Measurements from ENCODE around the gene FBXL19. TPM values are rescaled to one million over a fixed set of nuclear protein-coding genes. Genes with fewer than 3 reads are reported as not detected.

FBXL19 gene
- total and polyA plus RNA-seq, 2 experiments from 2014 or later = 2.1 to 19.4 TPM

DNA sequence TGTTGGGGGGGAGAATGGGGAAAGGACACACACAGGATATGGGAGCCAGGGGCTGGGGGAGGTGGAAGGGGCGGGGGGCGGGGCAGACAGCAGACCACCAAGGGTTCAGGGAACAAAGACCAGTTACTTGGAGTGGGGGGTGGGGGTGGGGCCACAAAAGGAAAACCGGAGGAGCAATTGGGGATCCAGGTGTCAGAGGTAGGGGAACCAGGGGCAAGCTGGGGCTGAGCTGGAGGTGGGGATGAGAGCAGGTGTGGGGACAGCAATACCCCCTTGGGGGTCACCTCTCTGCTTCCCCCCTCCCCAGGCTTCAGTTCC is 24.1 kb downstream of the FBXL19 start:
- no peak for DNase-seq (ENCODE audit: low spot score)
- peaks cover 25% of the 10 kb centered on the region for H3K4me1 ChIP-seq (ENCODE audit: insufficient read depth)
- no peaks in the 10 kb centered on the region for H4K20me1 ChIP-seq (ENCODE audit: insufficient read depth, poor library complexity, severe bottlenecking)
- H3K4me3 ChIP-seq = no peak overlapping the region
- H3K27me3 ChIP-seq = no peaks in the 10 kb centered on the region
- no peak overlapping the region for H2AFZ ChIP-seq
- WGBS (ENCODE audit: low lambda C conversion rate, missing lambda C conversion rate) = no CpG with 5 or more reads among the region's 3 CpGs
- TF ChIP-seq EZH2 (IDR thresholded peaks at IDR 0.05; ENCODE audit: borderline replicate concordance) (no peak), EZH2phosphoT487 (IDR thresholded peaks at IDR 0.05; ENCODE audit: low read depth, severe bottlenecking, unreplicated experiment) (no peak)
- TF ChIP-seq, protein P1, sequence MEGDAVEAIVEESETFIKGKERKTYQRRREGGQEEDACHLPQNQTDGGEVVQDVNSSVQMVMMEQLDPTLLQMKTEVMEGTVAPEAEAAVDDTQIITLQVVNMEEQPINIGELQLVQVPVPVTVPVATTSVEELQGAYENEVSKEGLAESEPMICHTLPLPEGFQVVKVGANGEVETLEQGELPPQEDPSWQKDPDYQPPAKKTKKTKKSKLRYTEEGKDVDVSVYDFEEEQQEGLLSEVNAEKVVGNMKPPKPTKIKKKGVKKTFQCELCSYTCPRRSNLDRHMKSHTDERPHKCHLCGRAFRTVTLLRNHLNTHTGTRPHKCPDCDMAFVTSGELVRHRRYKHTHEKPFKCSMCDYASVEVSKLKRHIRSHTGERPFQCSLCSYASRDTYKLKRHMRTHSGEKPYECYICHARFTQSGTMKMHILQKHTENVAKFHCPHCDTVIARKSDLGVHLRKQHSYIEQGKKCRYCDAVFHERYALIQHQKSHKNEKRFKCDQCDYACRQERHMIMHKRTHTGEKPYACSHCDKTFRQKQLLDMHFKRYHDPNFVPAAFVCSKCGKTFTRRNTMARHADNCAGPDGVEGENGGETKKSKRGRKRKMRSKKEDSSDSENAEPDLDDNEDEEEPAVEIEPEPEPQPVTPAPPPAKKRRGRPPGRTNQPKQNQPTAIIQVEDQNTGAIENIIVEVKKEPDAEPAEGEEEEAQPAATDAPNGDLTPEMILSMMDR (IDR thresholded peaks at IDR 0.05; ENCODE audit: poor library complexity) = no peak
- H3K79me2 ChIP-seq = peaks cover 35% of the 10 kb centered on the region
- peak overlapping the region; percentile 98 for H3K27ac ChIP-seq
- H3K4me2 ChIP-seq = peak overlapping the region; percentile 96
- H3K9me2 ChIP-seq (replicated peaks; ENCODE audit: insufficient read depth) = no peaks in the 10 kb centered on the region
- no peaks in the 10 kb centered on the region for H3K9me3 ChIP-seq (ENCODE audit: low read depth)
- no peaks in the 10 kb centered on the region for H3K36me3 ChIP-seq (replicated peaks; ENCODE audit: insufficient read depth, low read depth)

DNA sequence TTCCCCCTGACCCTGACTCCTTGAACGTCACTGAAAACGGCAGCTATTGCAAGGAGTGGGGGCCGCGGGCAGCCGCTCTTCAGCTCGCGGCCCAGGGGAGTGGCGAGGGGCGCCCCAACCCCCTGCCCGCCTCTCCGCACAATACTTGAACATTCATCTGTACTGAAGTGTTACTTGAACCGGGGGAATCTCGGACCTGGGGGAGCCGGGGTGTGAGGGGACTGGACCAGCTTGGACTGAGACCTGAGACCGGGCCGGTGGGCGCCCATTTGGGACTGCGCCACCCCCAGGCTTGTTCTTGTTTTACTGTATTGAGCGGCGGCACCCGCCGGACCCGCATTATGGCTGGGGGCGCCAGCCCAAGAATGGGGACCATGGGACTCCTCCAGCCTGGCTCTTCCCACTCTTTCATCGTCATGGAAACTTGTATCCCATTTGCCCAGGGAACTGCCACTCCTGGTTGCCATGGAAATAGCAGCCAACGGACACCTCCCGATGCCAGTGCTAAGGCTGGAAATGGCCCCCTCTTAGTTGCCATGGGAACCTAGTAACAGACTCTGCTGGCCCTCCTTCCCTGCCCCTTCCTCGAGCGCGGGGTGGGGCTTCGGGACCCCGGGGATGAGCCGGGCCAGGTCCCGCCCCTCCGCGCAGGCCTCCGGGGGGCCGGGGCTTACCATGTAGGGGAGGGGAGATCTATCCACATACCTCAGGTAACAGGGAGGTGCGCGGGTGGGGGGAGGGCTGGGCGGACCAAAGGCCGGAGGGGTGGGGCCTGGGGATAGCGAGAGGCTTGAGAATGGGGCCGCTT is 24.7 kb downstream of the FBXL19 start:
- Histone ChIP-seq H3K79me2 (peaks cover 35% of the 10 kb centered on the region), H3K27me3 (no peaks in the 10 kb centered on the region), H3K9me3 (ENCODE audit: low read depth) (no peaks in the 10 kb centered on the region), H4K20me1 (ENCODE audit: insufficient read depth, poor library complexity, severe bottlenecking) (no peaks in the 10 kb centered on the region), H2AFZ (peak overlapping the region; percentile 84), H3K4me2 (peak overlapping the region; percentile 96), H3K36me3 (replicated peaks; ENCODE audit: insufficient read depth, low read depth) (no peaks in the 10 kb centered on the region), H3K4me3 (peak overlapping the region; percentile 99), H3K27ac (peak overlapping the region; percentile 98), H3K9me2 (replicated peaks; ENCODE audit: insufficient read depth) (no peaks in the 10 kb centered on the region), H3K4me1 (ENCODE audit: insufficient read depth) (peaks cover 20% of the 10 kb centered on the region)
- DNase-seq (ENCODE audit: low spot score) = peak; percentile 99
- WGBS (ENCODE audit: low lambda C conversion rate, missing lambda C conversion rate) = 22% methylated on average over 39 of the region's 44 CpGs
- TF ChIP-seq, protein P1 (IDR thresholded peaks at IDR 0.05; ENCODE audit: poor library complexity) = peak; percentile 7
- no peak for TF ChIP-seq EZH2 (IDR thresholded peaks at IDR 0.05; ENCODE audit: borderline replicate concordance)
- no peak for TF ChIP-seq EZH2phosphoT487 (IDR thresholded peaks at IDR 0.05; ENCODE audit: low read depth, severe bottlenecking, unreplicated experiment)

DNA sequence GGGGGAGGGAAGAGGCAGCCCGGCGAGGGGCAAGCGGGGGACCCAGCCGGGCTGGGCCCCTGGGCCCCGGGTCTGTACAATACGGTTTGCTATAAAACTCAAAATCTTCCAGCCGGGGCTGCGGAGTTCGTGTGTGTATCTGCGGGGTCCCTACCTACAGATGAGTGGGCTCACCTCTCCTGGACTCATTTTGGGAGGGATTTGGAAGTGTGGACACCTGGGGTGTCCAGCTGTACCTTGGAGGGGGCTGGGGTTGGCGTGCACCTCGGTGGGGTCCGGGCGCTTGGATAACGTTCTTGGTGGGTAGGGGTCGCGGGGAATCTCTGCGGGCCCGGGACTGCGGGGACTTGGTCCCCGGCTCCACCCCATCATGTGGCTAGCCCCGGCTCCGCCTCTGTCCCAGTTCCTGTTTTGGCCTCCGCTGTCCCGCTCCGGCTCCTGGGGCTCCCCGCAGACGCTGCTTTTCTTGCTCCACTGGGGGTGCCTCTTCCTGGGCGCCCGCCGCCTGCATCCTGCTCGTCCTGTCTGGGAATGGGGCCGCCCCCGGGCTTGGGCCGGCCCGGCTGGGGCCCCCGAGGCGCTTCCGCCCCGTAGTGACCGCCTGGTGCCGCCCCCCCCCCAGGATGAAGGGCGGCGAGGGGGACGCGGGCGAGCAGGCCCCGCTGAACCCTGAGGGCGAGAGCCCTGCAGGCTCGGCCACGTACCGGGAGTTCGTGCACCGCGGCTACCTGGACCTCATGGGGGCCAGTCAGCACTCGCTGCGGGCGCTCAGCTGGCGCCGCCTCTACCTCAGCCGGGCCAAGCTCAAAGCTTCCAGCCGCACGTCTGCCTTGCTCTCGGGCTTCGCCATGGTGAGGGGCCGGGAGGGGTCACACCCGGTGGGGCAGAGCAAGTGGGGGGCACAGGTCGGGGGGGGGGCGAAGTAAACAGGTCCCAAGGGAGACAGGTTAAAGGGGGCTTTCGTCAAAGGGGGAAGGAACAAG is 25.6 kb downstream of the FBXL19 start, which contains the start of gene ORAI3:
TSS of gene ORAI3 (plus strand) at position 402 of the 983 bp plus-strand sequence. CDS start at position 624, 222 bp downstream.
- Histone ChIP-seq H3K4me3 (peak within 1 kb of the TSS; percentile 99), H3K4me1 (ENCODE audit: insufficient read depth) (peaks cover 19% of the 10 kb centered on the region), H3K9me2 (replicated peaks; ENCODE audit: insufficient read depth) (no peaks in the 10 kb centered on the region), H3K79me2 (peaks cover 35% of the 10 kb centered on the region), H3K9me3 (ENCODE audit: low read depth) (no peaks in the 10 kb centered on the region), H3K27ac (peak within 1 kb of the TSS; percentile 98), H4K20me1 (ENCODE audit: insufficient read depth, poor library complexity, severe bottlenecking) (no peaks in the 10 kb centered on the region), H3K27me3 (no peaks in the 10 kb centered on the region), H3K36me3 (replicated peaks; ENCODE audit: insufficient read depth, low read depth) (no peaks in the 10 kb centered on the region), H3K4me2 (peak within 1 kb of the TSS; percentile 96), H2AFZ (peak within 1 kb of the TSS; percentile 84)
- TF ChIP-seq EZH2phosphoT487 (IDR thresholded peaks at IDR 0.05; ENCODE audit: low read depth, severe bottlenecking, unreplicated experiment) (no peak), EZH2 (IDR thresholded peaks at IDR 0.05; ENCODE audit: borderline replicate concordance) (no peak)
- TF ChIP-seq, protein P1 (IDR thresholded peaks at IDR 0.05; ENCODE audit: poor library complexity) = no peak
- DNase-seq (ENCODE audit: low spot score) = peak; percentile 86
- 0% methylated on average over 25 of the region's 70 CpGs for WGBS (ENCODE audit: low lambda C conversion rate, missing lambda C conversion rate)

Data from hepatocyte (in vitro differentiated cells).